PC-3 (cell line): ENCODE data around the gene ZNF407.

Experiments used
- EZH2 ChIP-seq: fragments of 300-600 bp; sonication (generic); IDR thresholded peaks from one replicate; pipeline ENCODE4 v1.6.1; 2017; ENCODE audit warnings: antibody characterized with exemption, mild to moderate bottlenecking, low read length; ENCODE audit not compliant: unreplicated experiment
- TF ChIP-seq, protein P1 (sequence below): fragments of 300-600 bp; sonication (generic); conservative IDR thresholded peaks from 2 replicates; pipeline ENCODE4 v1.5.1; 2017; ENCODE audit warnings: antibody characterized with exemption, low read depth, mild to moderate bottlenecking, low read length

DNA sequence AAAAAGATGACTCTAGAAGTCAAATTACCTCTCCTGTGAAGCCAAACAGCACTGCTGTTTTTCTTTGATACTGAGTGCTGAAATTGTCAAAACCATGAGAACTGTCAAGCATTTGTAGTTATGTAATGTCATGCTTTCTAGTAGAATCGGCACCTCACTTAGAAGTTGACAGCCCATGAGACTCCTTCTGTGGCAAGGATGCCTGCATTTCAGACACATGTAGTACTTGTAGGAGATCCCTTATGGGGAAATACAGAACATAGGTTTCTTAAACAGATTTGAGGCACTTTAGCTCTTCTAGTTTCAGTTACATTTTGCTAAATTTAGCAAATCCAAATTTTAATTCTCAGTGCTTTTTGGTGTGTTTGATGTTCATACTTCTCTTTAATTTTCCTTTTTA lies 15.7 kb downstream of the ZNF407 start:
- TF ChIP-seq, protein P1, sequence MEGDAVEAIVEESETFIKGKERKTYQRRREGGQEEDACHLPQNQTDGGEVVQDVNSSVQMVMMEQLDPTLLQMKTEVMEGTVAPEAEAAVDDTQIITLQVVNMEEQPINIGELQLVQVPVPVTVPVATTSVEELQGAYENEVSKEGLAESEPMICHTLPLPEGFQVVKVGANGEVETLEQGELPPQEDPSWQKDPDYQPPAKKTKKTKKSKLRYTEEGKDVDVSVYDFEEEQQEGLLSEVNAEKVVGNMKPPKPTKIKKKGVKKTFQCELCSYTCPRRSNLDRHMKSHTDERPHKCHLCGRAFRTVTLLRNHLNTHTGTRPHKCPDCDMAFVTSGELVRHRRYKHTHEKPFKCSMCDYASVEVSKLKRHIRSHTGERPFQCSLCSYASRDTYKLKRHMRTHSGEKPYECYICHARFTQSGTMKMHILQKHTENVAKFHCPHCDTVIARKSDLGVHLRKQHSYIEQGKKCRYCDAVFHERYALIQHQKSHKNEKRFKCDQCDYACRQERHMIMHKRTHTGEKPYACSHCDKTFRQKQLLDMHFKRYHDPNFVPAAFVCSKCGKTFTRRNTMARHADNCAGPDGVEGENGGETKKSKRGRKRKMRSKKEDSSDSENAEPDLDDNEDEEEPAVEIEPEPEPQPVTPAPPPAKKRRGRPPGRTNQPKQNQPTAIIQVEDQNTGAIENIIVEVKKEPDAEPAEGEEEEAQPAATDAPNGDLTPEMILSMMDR, result no peak
- no peak for TF ChIP-seq EZH2
